ENCODE data around the gene INSM1. TPM values are rescaled to one million over a fixed set of nuclear protein-coding genes. Genes with fewer than 3 reads are reported as not detected.

Gene INSM1
- polyA plus RNA-seq, 1 donor (not counting 4 experiments of a cell fraction or from before 2014, with no cell fraction given) = not detected

DNA sequence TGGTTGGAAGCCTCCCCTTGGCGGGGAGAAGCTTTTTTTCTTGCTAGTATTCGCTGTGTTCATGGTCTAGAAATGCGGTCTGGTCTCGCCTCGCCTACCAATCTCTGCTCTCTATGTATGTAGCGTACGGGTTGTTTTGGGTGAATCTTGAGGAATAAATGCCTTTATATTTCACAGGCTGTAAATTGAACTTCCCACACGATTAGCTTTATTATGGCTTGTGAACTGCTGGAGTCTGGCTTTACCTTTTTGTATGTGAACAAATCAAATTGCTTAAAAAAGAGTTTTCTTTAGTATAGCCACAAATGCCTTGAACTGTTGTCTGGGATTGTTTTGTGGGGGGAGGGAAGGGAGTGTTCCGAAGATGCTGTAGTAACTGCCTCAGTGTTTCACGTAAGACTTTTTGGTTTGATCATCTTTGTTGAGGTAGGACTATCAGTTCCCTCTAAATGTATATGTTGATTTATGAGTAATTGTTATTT is 2.2 kb downstream of the INSM1 start:
- no peak overlapping the region for H2AFZ ChIP-seq (ENCODE audit: control insufficient read depth, low read length)
- H3K36me3 ChIP-seq (ENCODE audit: control insufficient read depth in 2 of 2, extremely low read depth in 1 of 2, insufficient read depth in 2 of 2, low read length in 2 of 2) = no peaks in the 10 kb centered on the region
- no peak overlapping the region for H3K4me3 ChIP-seq (ENCODE audit: control insufficient read depth in 2 of 3, extremely low read depth in 1 of 3, insufficient read depth in 2 of 3, low read depth in 1 of 3, low read length in 3 of 3)
- H3K27ac ChIP-seq (ENCODE audit: control insufficient read depth, insufficient read depth, low read length) = no peak overlapping the region
- peaks cover 67% of the 10 kb centered on the region for H3K27me3 ChIP-seq (ENCODE audit: control insufficient read depth, extremely low read depth, insufficient read depth, low read length)
- H4K20me1 ChIP-seq (ENCODE audit: control insufficient read depth, extremely low read depth, insufficient read depth, low read length) = no peaks in the 10 kb centered on the region
- no peak overlapping the region for H3K9ac ChIP-seq (ENCODE audit: control insufficient read depth, extremely low read depth, insufficient read depth, low read length)
- no peak for DNase-seq (ENCODE audit: low read depth, low spot score)
- no peak overlapping the region for H3K4me2 ChIP-seq (ENCODE audit: control insufficient read depth, extremely low read depth, insufficient read depth, low read depth, low read length)
- H3K79me2 ChIP-seq (ENCODE audit: control insufficient read depth, insufficient read depth, low read length) = no peaks in the 10 kb centered on the region
- no peaks in the 10 kb centered on the region for H3K9me3 ChIP-seq (ENCODE audit: control insufficient read depth, low read depth, low read length)
- no peak for FAIRE-seq
- TF ChIP-seq CTCF (optimal IDR thresholded peaks at IDR 0.05 in 1 of 3, IDR thresholded peaks at IDR 0.05 in 1 of 3, conservative IDR thresholded peaks at IDR 0.05 in 1 of 3; ENCODE audit: extremely low read depth in 1 of 3, insufficient read depth in 2 of 3, low read length in 3 of 3) (no peak), EZH2 (IDR thresholded peaks at IDR 0.05; ENCODE audit: low read length) (peak; percentile 30)
- dilution Hi-C loops (cut with MboI; ENCODE audit: extremely low pct_ligation_motif_present, low sequenced_read_pairs) = no loop called here
- no peaks in the 10 kb centered on the region for H3K9me1 ChIP-seq (ENCODE audit: control insufficient read depth, extremely low read depth, insufficient read depth, low read length)
- H3K4me1 ChIP-seq (ENCODE audit: control insufficient read depth, extremely low read depth, insufficient read depth, low read length) = peaks cover 5% of the 10 kb centered on the region

DNA sequence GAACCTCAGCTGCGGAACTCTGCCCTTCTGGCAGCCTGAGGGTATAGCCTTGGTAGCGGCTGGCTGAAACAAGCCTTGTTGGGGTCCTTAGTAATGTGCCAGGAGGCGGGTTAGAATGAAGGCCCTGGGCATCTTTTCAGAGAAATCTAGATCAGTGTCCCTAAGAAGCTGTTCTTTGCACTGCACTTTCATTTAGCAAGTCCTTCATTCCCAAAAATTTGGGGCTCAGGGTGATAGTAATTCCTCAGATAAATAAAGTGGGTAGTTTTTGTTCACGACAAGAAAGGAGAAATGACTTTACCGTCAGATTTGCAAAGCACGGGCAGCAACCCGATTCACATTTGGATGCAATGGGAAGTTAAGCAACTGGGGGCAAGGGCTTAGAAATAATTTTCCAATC is 3.2 kb downstream of the INSM1 start:
- TF ChIP-seq EZH2 (IDR thresholded peaks at IDR 0.05; ENCODE audit: low read length) (no peak), CTCF (optimal IDR thresholded peaks at IDR 0.05 in 1 of 3, IDR thresholded peaks at IDR 0.05 in 1 of 3, conservative IDR thresholded peaks at IDR 0.05 in 1 of 3; ENCODE audit: extremely low read depth in 1 of 3, insufficient read depth in 2 of 3, low read length in 3 of 3) (no peak)
- FAIRE-seq (no peak), DNase-seq (ENCODE audit: low read depth, low spot score) (no peak)
- no peaks in the 10 kb centered on the region for H3K36me3 ChIP-seq (ENCODE audit: control insufficient read depth in 2 of 2, extremely low read depth in 1 of 2, insufficient read depth in 2 of 2, low read length in 2 of 2)
- no peak overlapping the region for H3K4me3 ChIP-seq (ENCODE audit: control insufficient read depth in 2 of 3, extremely low read depth in 1 of 3, insufficient read depth in 2 of 3, low read depth in 1 of 3, low read length in 3 of 3)
- H3K9me1 ChIP-seq (ENCODE audit: control insufficient read depth, extremely low read depth, insufficient read depth, low read length) = no peaks in the 10 kb centered on the region
- dilution Hi-C loops (cut with MboI; ENCODE audit: extremely low pct_ligation_motif_present, low sequenced_read_pairs) = no loop called here
- no peak overlapping the region for H3K9ac ChIP-seq (ENCODE audit: control insufficient read depth, extremely low read depth, insufficient read depth, low read length)
- no peak overlapping the region for H3K27ac ChIP-seq (ENCODE audit: control insufficient read depth, insufficient read depth, low read length)
- H3K9me3 ChIP-seq (ENCODE audit: control insufficient read depth, low read depth, low read length) = no peaks in the 10 kb centered on the region
- no peak overlapping the region for H2AFZ ChIP-seq (ENCODE audit: control insufficient read depth, low read length)
- no peak overlapping the region for H3K4me2 ChIP-seq (ENCODE audit: control insufficient read depth, extremely low read depth, insufficient read depth, low read depth, low read length)
- peaks cover 58% of the 10 kb centered on the region for H3K27me3 ChIP-seq (ENCODE audit: control insufficient read depth, extremely low read depth, insufficient read depth, low read length)
- peaks cover 5% of the 10 kb centered on the region for H3K4me1 ChIP-seq (ENCODE audit: control insufficient read depth, extremely low read depth, insufficient read depth, low read length)
- no peaks in the 10 kb centered on the region for H4K20me1 ChIP-seq (ENCODE audit: control insufficient read depth, extremely low read depth, insufficient read depth, low read length)
- H3K79me2 ChIP-seq (ENCODE audit: control insufficient read depth, insufficient read depth, low read length) = no peaks in the 10 kb centered on the region
